HG03354 (cell line): ENCODE measurements around the gene SET.
"Not testable (repeated sequence)": the region's sequence is repeated elsewhere in the genome, so short reads cannot be mapped to it uniquely, and the experiment has no call there.

ENCODE experiments used
- ATAC-seq: cut with Tn5 transposase; IDR thresholded peaks from one replicate; pipeline ENCODE4 v1.9.1; 2021; ENCODE audit warnings: mild to moderate bottlenecking; ENCODE audit not compliant: unreplicated experiment, poor library complexity, severe bottlenecking

Gene SET, protein sequence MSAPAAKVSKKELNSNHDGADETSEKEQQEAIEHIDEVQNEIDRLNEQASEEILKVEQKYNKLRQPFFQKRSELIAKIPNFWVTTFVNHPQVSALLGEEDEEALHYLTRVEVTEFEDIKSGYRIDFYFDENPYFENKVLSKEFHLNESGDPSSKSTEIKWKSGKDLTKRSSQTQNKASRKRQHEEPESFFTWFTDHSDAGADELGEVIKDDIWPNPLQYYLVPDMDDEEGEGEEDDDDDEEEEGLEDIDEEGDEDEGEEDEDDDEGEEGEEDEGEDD

GRCh38 chr9:128688501-128689292 is at the start of gene SET:
SET (plus strand) TSS chr9:128689222; CDS start chr9:128689583, 361 bp downstream.
- peak; percentile 69 for ATAC-seq

- ATAC-seq, result no peak
Measured at GRCh38 chr9:128640603-128641002, 48.4 kb upstream of the SET start.

- ATAC-seq, result no peak
Measured at GRCh38 chr9:128642675-128643245, 46.3 kb upstream of the SET start.

DNA sequence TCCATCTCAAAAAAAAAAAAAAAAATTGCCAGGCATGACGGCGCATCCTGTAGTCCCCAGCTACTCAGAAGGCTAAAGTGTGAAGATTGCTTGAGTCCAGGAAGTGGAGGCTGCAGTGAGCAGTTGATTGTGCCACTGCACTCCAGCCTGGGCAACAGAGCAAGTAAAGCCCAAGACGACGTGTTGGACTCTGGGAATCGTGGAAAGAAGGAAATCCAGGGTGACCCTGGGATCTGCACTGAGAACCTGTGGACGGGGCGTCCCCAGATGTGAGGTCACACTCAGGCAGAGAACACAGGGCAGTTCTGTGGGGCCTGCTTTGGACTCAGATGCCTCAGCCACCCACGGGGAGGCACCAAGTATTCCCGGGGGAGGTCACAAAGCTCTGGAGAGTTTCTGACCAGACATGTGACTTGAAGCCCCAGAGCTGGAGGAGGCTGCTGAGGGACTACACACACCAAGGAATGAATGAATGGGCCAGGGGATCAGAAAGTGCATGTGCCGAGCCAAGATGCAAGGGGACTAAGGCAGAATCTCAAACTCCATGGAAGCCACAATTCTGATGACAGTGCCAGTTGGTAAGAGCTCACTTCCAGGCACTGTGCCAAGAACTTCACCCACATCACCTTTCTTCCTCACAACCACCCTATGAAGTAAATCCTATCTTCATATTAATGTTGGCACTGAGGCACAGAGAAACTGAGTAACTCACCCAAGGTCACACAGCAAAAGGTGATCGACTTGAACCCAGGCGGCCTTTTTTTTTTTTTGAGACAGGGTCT is 45.3 kb upstream of the SET start:
- no peak for ATAC-seq

DNA sequence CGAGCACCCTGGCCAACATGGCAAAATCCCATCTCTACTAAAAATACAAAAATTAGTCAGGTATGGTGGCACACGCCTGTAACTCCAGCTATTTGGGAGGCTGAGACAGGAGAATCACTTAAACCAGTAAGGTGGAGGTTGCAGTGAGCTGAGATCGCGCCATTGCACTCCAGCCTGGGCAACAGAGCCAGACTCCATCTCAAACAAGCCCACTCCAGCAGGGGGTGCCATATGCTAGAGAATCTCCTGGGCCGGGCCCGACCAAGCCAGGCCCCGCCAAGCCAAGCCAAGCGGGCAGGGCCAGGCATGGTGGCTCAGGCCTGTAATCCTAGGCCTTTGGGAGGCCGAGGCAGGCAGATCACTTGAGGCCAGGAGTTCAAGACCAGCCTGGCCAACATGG is 40.8 kb upstream of the SET start:
- not testable (repeated sequence) for ATAC-seq

DNA sequence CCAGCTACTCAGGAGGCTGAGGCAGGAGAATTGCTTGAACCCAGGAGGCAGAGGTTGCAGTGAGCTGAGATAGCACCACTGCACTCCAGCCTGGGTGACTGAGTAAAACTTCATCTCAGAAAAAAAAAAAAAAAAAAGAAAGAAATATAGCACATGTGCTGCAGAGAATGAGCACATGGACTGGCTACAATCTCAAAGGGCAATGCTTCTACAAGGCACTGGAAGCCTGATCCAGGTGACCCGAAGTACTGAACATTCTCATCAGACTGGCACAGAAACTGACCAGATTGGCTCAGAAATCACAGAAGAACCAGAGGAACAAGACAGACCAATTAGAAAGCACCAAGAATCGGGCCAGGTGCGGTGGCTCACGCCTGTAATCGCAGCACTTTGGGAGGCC is 37.2 kb upstream of the SET start:
- ATAC-seq, result no peak

- ATAC-seq, result no peak
Measured at GRCh38 chr9:128653908-128654307, 35.1 kb upstream of the SET start.

DNA sequence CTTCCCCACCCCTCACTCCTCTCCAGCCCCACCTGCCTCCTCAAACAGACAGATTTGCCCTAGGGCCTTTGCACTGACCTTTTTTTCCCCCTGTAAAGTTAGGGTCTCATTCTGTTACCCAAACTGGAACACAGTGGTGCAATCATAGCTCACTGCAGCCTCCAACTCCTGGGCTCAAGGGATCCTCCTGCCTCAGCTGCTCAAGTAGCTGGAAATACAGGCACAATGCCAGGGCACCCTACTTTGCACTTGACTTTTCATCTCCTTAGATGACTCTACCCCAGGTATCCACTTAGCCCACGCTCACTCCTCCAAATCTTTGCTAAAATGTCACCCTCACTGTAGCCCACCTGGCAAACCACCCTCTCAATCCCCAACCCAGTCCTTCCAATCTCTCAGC is 34.5 kb upstream of the SET start:
- ATAC-seq, result no peak

GRCh38 chr9:128656416-128657343 is 32.3 kb upstream of the SET start, which contains the start of gene DYNC2I2:
DYNC2I2 (minus strand) TSS chr9:128656847; CDS start chr9:128656726, 121 bp downstream.
- ATAC-seq, result peak; percentile 78

- no peak for ATAC-seq
Measured at GRCh38 chr9:128657344-128657704, 31.7 kb upstream of the SET start.

DNA sequence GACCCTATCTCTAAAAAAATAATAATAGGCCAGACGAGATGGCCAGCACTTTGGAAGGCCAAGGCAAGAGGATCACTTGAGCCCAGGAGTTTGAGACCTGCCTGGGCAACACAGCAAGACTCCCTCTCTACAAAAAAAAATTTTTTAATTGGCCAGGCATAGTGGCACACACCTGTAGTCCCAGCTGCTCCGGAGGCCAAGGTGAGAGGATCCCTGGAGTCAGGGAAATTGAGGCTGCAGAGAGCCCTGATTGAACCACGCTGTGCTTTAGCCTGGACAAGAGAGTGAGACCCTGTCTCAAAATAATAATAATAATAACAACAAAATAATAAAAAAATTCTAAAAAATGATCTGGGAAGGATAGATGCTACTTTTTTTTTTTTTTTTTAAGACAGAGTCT is 31.2 kb upstream of the SET start:
- no peak for ATAC-seq

GRCh38 chr9:128666481-128666941 is 22.5 kb upstream of the SET start:
- not testable (repeated sequence) for ATAC-seq

DNA sequence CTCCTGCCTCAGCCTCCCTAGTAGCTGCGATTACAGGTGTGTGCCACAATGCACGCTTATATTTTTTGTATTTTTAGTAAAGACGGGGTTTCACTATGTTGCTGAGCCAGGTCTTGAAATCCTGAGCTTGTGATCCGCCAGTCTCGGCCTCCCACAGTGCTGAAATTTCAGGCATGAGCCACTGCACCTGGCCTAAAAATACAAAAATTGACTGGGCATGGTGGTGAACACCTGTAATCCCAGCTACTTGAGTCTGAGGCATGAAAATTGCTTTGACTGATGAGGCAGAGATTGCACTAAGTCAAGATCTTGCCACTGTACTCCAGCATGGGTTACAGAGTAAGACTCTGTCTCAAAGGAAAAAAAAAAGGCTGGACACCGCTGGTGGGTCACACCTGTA is 19.2 kb upstream of the SET start:
- no peak for ATAC-seq

- ATAC-seq, result no peak
Measured at GRCh38 chr9:128675382-128675781, 13.6 kb upstream of the SET start.

- ATAC-seq, result no peak
Measured at GRCh38 chr9:128677794-128678193, 11.2 kb upstream of the SET start.

DNA sequence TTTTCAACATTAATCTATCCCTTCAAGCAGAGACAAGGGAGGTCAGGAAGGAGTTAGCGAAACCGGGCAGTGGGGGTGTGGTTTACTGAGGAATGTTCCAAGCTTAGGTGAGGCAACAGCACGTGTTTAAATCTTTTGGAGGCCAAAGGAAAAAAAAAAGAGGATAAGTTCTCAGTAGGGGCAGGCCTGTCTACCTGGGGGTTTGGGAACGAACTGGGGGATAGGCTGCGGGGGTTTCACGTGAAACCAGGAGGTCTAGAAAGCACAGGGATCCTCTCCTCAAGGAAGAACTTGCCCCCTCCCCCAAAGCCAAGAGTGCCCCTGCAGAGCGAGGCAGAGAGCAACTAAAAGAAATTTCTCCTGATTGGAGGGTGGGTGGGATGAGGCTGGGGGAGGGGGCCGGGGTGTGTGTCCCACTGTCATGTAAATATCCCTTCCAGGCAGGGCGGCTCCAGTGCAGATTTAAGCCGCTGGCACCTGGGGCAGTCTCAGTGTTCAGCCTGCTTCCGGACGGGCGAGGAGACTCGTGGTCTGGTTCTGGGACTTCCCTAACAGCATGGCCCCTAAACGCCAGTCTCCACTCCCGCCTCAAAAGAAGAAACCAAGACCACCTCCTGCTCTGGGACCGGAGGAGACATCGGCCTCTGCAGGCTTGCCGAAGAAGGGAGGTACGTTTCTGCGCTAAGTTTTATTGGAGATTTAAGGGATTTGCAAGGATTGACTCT is 5.5 kb upstream of the SET start:
- ATAC-seq, result peak; percentile 42

DNA sequence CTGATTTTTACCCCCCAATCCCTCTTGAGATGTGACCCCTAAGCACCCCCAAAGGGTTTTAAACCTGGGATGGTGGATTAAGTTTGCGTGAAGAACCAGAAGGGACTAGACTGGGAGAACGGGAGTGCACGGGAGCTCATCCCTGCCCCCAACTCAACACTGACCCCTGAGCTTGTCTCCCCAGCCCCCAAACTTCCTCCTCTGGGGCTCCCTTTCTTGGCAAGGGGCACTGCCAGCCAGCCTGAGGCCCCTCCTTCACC is 5.0 kb upstream of the SET start:
- ATAC-seq, result peak; percentile 5

DNA sequence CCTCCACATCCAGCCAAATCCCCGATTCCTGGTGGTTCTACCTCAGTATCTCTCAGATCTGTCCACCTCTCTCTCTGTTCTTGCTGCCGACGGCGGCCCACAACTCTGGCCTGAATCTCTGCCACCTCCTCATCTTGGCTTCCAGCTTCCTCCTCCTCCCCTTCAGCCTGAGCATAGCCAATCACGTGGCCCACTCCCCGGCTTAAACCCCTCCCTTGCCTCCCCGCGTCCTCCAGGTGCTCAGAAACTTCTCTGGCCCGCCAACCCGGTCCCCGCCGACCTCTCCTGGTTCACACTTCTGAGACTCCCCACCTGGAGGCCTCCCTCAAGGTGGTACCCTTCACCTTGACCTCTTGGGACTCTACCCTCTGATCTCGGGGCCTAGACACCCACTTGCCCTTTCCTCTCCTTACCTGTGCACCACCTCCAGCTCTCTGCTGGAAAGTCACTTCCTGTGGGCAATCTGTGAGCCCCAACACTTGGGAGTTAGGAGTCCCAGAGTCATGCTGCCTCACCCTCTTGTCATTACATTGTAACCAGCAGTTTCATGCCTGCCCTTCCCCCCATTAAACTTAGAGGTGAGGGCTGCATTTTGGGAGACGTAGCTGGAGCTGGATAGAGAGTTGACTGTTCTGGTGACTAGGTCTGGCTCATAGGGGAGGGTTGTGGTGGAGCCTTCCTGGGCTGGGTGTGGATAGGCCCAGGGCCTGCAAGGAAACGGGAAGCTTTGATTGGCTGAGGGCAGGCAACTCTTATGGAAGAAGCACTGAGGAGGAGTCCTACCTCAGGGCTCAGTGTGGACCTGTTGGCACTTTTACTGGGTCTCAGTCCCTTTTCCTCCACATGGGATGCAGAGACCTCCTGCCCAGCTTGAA is 4.5 kb upstream of the SET start:
- peak; percentile 46 for ATAC-seq
